Pancreas (tissue), 10 donors: ENCODE data around the gene PPM1M. TPM values are rescaled to one million over a fixed set of nuclear protein-coding genes. Genes with fewer than 3 reads are reported as not detected.
A peak's percentile ranks its signal among the peaks of the same experiment; 100 is the strongest.

Source experiments
- ATAC-seq, 4 donors: fragments of 200-7000 bp; cut with Tn5 transposase; one replicate each; pipeline versions ENCODE4 v1.8.0 to v1.9.1; 2020; ENCODE audit warnings: mild to moderate bottlenecking in 4 of 4, moderate library complexity in 4 of 4
- DNase-seq, 6 donors: peaks; one replicate each; pipeline ENCODE4 v3.0.0-alpha.2; 2020
- FAIRE-seq: peaks from 2 replicates; lab custom pipeline; 2012; peaks lifted over from hg19 to GRCh38; lab: Jason Lieb, UNC
- H3K27ac ChIP-seq, 4 donors: fragments of 200-600 bp; sonication (generic); 1 replicate in 3 of 4; 2 replicates in 1 of 4; pipeline versions ENCODE4 v1.5.0 to v1.8.0; 2020
- H3K27me3 ChIP-seq, 4 donors: fragments of 200-600 bp; one replicate each; pipeline ENCODE4 v1.8.0; 2021
- H3K36me3 ChIP-seq, 3 donors: fragments of 200-600 bp; sonication (generic) in 1 of 3; one replicate each; pipeline versions ENCODE4 v1.5.0 to v1.8.0; 2020 to 2021
- H3K4me1 ChIP-seq, 3 donors: fragments of 200-600 bp; one replicate each; pipeline ENCODE4 v1.8.0; 2021
- H3K4me3 ChIP-seq, 4 donors: fragments of 200-600 bp; sonication (generic) in 2 of 4; one replicate each; pipeline versions ENCODE4 v1.5.0 to v1.8.0; 2020 to 2021
- H3K9me3 ChIP-seq, 4 donors: fragments of 200-600 bp; one replicate each; pipeline ENCODE4 v1.8.0; 2021
- CTCF ChIP-seq, 4 donors: fragments of 200-600 bp; sonication (generic) in 3 of 4; IDR thresholded peaks; one replicate each; pipeline versions ENCODE4 v1.5.0 to v1.8.0; 2021; ENCODE audit warnings: antibody characterized with exemption in 4 of 4
- WGBS, 2 donors: extraction: QIAGEN DNeasy Blood & Tissue Kit; methylation state at CpG; one replicate each; pipeline ENCODE4 v1.1.7; 2013; 5-methylcytosine and 5-hydroxymethylcytosine counted together
- intact Hi-C, 3 donors: fragments of 100-400 bp; cut with DNase I; formaldehyde crosslinking; loops; one replicate each; pipeline versions ENCODE4 v1.11.1 to v1.14.2; 2022
- polyA plus RNA-seq, 2 donors: library from polyadenylated mRNA; stranded (reverse); fragments of 200-250 nt; gene quantifications; one replicate each; pipeline ENCODE4 v1.2.3, GENCODE V29; 2013
- total RNA-seq, 6 donors: library from RNA; stranded (reverse); fragmentation: NEBNext Ultra II Directional in 4 of 6; extraction: Animal tissue kit (Norgen Biotek cat#: 25700) in 4 of 6; gene quantifications; one replicate each; pipeline versions ENCODE4 v1.2.1 to v1.2.4, GENCODE V29; 2021 to 2023
- donor health status: healthy with polysubstance abuse.
- donor health status: DM: no; HTN: no; CAD: no; lungs with moderate emphysema.
- donor health status: DM: no; HTN: no; CAD: no.
- donor health status: control.
- donor health status: control.
- donor health status: Bipolar disorder and iron deficiency.
- donor health status: DM: yes; HTN: yes; CAD: no.
- donor health status: DM: no; HTN: no; CAD: no.
- donor health status: DM: no; HTN: no; CAD: no.
- donor health status: DM: yes; HTN: yes; CAD: no.

Gene PPM1M
- total RNA-seq (10 to 100 TPM in 1 of 6 donors, 1 to 10 TPM in 5; 4.0 to 15.2 (median 6.7) TPM), polyA plus RNA-seq (10 to 100 TPM in 1 of 2 donors, 1 to 10 TPM in 1; 9.2 to 11.8 TPM)

- H3K27ac ChIP-seq, result peak within 1 kb of the TSS in 3 of 4 donors; percentile 46 to 73 (median 60)
- no peaks in the 10 kb centered on the region for H3K27me3 ChIP-seq
- ATAC-seq (peak; percentile 42 to 67 (median 56)), FAIRE-seq (no peak), DNase-seq (peak in 5 of 6 donors; percentile 34 to 80 (median 47))
- intact Hi-C loops, result no loop called here
- no peak for TF ChIP-seq CTCF (IDR thresholded peaks at IDR 0.05)
- no peaks in the 10 kb centered on the region for H3K36me3 ChIP-seq
- H3K9me3 ChIP-seq, result no peaks in the 10 kb centered on the region
- peaks cover 0 to 3% (median 0%) of the 10 kb centered on the region in 3 donors for H3K4me1 ChIP-seq
- WGBS, 2 donors, result 4 to 5% methylated on average over 77 to 98 of the region's 98 CpGs
- H3K4me3 ChIP-seq, result peak within 1 kb of the TSS; percentile 40 to 59 (median 46)
These were observed at the start of gene PPM1M for GRCh38 chr3:52245322-52246263. Gene PPM1M (plus strand): TSS chr3:52245759. CDS start chr3:52245825, 66 bp downstream.

- 77 to 81% methylated on average over 10 of the region's 10 CpGs for WGBS, 2 donors
- peak overlapping the region in 2 of 4 donors; percentile 13 to 41 for H3K27ac ChIP-seq
- no peak for DNase-seq
- intact Hi-C loops, result no loop called here
- H3K4me3 ChIP-seq, result no peak overlapping the region
- no peak for FAIRE-seq
- TF ChIP-seq CTCF (IDR thresholded peaks at IDR 0.05), result no peak
- peaks cover 0 to 16% (median 8%) of the 10 kb centered on the region in 3 donors for H3K4me1 ChIP-seq
- peak in 1 of 4 donors; percentile 10 for ATAC-seq
- no peaks in the 10 kb centered on the region for H3K27me3 ChIP-seq
- H3K36me3 ChIP-seq, result no peaks in the 10 kb centered on the region
- H3K9me3 ChIP-seq, result no peaks in the 10 kb centered on the region
These were observed 49.7 kb upstream of the PPM1M start for GRCh38 chr3:52195823-52196331.

GRCh38 chr3:52196977-52197376 lies 48.6 kb upstream of the PPM1M start:
- Histone ChIP-seq H3K9me3 (no peaks in the 10 kb centered on the region), H3K36me3 (no peaks in the 10 kb centered on the region), H3K4me1 (peaks cover 0 to 16% (median 8%) of the 10 kb centered on the region in 3 donors), H3K27me3 (no peaks in the 10 kb centered on the region), H3K27ac (peak overlapping the region in 1 of 4 donors; percentile 64), H3K4me3 (no peak overlapping the region)
- ATAC-seq, result peak in 3 of 4 donors; percentile 3 to 10 (median 6)
- DNase-seq, result peak in 1 of 6 donors; percentile 62
- TF ChIP-seq CTCF (IDR thresholded peaks at IDR 0.05), result no peak
- WGBS, 2 donors, result 67 to 74% methylated on average over 3 of the region's 3 CpGs
- FAIRE-seq, result no peak
- intact Hi-C loops, result no loop called here

- FAIRE-seq, result no peak
These were observed 48.1 kb upstream of the PPM1M start for GRCh38 chr3:52197499-52197841.

More at GRCh38 chr3:52197499-52197841, 48.1 kb upstream of the PPM1M start:
- Histone ChIP-seq H3K27me3 (no peaks in the 10 kb centered on the region), H3K36me3 (peaks cover 0 to 2% (median 0%) of the 10 kb centered on the region in 3 donors), H3K4me3 (peak overlapping the region; percentile 78 to 98 (median 85)), H3K9me3 (no peaks in the 10 kb centered on the region), H3K4me1 (peaks cover 0 to 16% (median 8%) of the 10 kb centered on the region in 3 donors), H3K27ac (peak overlapping the region in 3 of 4 donors; percentile 56 to 64 (median 61))
- DNase-seq (no peak), ATAC-seq (peak in 1 of 4 donors; percentile 1)
- no peak for TF ChIP-seq CTCF (IDR thresholded peaks at IDR 0.05)
- intact Hi-C loops, result no loop called here
- 51 to 58% methylated on average over 10 of the region's 10 CpGs for WGBS, 2 donors
